Measurements from ENCODE around the gene TRAF3.

TRAF3 gene

DNA sequence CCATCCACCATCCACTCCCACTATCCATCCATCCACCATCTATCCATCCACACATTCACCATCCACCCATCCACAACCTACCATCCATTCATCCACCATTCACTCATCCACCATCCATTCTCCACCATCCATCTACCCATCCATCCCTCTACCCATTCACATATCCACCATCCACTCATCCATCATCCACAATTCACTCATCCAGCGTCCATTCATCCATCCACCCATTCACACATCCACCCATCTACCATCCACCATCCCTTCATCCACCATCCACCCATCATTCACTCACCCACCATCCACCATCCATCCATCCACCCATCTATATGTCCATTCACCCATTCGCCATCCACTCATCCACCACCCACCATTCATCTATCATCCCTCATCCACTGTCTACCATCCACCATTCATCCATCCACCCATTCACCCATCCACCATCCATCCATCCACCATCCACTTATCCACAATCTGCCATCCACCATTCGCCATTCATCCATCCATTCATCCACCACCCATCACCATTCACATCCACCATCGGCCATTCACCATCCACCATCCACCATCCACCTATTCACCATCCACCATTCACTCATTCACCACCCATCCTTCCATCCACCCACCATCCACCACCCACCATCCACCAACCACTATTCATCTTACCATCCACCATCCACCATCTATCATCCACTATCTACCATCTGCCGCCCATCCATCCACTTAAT is 143.2 kb downstream of the TRAF3 start (continued):
- TF ChIP-seq ZFP30 (CRISPR knock-in tag; IDR thresholded peaks at IDR 0.05) (no peak), ZC3H10 (CRISPR knock-in tag; IDR thresholded peaks at IDR 0.05) (no peak)
- TF ChIP-seq, protein P1, sequence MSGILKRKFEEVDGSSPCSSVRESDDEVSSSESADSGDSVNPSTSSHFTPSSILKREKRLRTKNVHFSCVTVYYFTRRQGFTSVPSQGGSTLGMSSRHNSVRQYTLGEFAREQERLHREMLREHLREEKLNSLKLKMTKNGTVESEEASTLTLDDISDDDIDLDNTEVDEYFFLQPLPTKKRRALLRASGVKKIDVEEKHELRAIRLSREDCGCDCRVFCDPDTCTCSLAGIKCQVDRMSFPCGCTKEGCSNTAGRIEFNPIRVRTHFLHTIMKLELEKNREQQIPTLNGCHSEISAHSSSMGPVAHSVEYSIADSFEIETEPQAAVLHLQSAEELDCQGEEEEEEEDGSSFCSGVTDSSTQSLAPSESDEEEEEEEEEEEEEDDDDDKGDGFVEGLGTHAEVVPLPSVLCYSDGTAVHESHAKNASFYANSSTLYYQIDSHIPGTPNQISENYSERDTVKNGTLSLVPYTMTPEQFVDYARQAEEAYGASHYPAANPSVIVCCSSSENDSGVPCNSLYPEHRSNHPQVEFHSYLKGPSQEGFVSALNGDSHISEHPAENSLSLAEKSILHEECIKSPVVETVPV (CRISPR knock-in tag; IDR thresholded peaks at IDR 0.05): no peak

DNA sequence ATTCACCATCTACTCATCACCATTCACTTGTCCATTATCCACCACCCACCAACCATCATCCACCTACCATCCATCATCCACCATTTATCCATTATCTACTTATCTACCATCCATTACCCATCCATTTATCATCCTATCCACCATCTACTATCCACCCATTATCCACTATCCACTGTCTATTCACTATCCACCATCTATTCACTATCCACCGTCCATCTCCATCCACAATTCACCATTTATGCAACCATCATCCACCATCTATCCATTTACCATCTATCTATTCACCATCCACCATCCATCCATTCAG is 143.7 kb downstream of the TRAF3 start:
- TF ChIP-seq, protein P2, sequence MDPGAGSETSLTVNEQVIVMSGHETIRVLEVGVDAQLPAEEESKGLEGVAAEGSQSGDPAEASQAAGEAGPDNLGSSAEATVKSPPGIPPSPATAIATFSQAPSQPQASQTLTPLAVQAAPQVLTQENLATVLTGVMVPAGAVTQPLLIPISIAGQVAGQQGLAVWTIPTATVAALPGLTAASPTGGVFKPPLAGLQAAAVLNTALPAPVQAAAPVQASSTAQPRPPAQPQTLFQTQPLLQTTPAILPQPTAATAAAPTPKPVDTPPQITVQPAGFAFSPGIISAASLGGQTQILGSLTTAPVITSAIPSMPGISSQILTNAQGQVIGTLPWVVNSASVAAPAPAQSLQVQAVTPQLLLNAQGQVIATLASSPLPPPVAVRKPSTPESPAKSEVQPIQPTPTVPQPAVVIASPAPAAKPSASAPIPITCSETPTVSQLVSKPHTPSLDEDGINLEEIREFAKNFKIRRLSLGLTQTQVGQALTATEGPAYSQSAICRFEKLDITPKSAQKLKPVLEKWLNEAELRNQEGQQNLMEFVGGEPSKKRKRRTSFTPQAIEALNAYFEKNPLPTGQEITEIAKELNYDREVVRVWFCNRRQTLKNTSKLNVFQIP (CRISPR knock-in tag; IDR thresholded peaks at IDR 0.05; ENCODE audit: borderline replicate concordance, low read depth): no peak
- TF ChIP-seq RARB (CRISPR knock-in tag; IDR thresholded peaks at IDR 0.05) (no peak), TOX (CRISPR knock-in tag; IDR thresholded peaks at IDR 0.05; ENCODE audit: borderline replicate concordance) (no peak), ZNF565 (CRISPR knock-in tag; conservative IDR thresholded peaks at IDR 0.05; ENCODE audit: low read depth) (no peak), BACH2 (CRISPR knock-in tag; IDR thresholded peaks at IDR 0.05; ENCODE audit: borderline replicate concordance) (no peak), ZNF70 (CRISPR knock-in tag; IDR thresholded peaks at IDR 0.05) (no peak), ZC3H10 (CRISPR knock-in tag; IDR thresholded peaks at IDR 0.05) (no peak), ESRRG (CRISPR knock-in tag; IDR thresholded peaks at IDR 0.05) (no peak), OSR1 (CRISPR knock-in tag; IDR thresholded peaks at IDR 0.05) (no peak)
- no peak for ATAC-seq

DNA sequence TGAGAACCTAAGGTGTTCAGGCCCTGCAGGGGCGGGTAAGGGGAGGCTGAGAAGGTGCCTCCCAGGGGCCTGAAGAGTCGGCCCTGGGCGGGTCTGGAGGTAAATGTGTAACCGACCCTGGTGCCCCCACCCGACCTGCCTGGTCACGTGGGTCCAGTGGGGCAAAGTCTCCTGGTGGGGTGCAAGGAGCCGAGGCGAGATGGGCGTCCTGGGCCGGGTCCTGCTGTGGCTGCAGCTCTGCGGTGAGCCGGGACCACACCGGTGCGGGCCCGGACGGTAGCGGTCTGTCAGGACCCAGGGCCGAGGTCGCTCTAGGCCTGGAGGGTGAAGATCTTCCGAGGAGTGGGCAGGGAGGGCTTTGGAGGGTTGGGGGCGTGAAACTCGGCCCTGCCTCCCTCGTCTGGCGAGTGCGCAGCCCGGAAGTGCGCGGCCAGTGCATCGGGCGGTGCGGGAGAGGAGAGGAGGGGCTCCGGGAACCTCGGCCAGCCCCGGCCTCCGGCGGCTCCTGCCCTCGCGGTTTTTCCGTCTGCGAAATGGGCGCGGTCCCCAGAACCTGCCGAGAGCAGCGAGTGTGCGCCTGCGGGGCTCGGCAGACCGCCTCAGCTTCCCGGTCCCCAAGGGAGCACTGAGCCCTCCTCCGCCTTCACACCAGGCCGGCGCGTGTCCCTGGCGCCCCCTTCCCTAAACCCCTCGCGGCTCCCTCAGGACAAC is 145.4 kb downstream of the TRAF3 start, which contains the start of gene AMN:
Gene AMN, plus strand, starts transcription at position 174 of the 711 bp plus-strand sequence. Its CDS starts 26 bp downstream, at position 200.
- ATAC-seq: peak; percentile 11

DNA sequence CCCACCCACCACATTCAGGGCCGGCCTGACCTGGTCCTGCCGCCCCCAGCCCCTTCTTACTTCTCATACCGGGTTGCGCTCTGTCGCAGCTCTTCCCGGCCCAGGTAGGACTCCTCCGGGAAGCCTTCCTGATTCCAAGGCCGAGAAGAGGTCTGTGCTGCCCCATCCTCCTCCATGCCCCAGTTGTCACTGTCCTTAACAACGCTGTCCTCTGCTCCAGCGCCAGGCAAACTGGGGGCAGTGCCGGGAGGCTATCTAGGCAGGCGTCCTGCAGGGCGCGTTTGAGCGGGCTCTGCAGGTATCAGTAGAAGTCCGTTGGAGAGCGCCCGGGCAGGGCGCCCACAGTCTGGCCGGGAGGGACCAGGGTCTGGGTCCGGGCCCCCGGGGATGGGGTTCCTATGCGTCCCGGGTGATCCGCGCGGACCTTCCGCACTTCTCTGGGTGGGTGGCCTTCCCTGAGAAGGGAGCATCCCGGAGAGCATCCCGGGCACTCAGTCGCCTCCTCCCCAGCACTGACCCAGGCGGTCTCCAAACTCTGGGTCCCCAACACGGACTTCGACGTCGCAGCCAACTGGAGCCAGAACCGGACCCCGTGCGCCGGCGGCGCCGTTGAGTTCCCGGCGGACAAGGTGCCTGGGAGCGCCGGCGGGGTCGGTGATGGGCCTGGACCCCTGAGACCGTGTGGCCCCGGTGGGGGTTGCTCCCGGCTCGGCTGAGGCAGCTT is 146.1 kb downstream of the TRAF3 start:
- ATAC-seq: peak; percentile 13
- TF ChIP-seq ZFP3 (CRISPR knock-in tag; IDR thresholded peaks at IDR 0.05) (peak; percentile 98), OSR1 (CRISPR knock-in tag; IDR thresholded peaks at IDR 0.05) (no peak), RARB (CRISPR knock-in tag; IDR thresholded peaks at IDR 0.05) (no peak), SNAI2 (CRISPR knock-in tag; IDR thresholded peaks at IDR 0.05) (no peak)
- TF ChIP-seq, protein P3, sequence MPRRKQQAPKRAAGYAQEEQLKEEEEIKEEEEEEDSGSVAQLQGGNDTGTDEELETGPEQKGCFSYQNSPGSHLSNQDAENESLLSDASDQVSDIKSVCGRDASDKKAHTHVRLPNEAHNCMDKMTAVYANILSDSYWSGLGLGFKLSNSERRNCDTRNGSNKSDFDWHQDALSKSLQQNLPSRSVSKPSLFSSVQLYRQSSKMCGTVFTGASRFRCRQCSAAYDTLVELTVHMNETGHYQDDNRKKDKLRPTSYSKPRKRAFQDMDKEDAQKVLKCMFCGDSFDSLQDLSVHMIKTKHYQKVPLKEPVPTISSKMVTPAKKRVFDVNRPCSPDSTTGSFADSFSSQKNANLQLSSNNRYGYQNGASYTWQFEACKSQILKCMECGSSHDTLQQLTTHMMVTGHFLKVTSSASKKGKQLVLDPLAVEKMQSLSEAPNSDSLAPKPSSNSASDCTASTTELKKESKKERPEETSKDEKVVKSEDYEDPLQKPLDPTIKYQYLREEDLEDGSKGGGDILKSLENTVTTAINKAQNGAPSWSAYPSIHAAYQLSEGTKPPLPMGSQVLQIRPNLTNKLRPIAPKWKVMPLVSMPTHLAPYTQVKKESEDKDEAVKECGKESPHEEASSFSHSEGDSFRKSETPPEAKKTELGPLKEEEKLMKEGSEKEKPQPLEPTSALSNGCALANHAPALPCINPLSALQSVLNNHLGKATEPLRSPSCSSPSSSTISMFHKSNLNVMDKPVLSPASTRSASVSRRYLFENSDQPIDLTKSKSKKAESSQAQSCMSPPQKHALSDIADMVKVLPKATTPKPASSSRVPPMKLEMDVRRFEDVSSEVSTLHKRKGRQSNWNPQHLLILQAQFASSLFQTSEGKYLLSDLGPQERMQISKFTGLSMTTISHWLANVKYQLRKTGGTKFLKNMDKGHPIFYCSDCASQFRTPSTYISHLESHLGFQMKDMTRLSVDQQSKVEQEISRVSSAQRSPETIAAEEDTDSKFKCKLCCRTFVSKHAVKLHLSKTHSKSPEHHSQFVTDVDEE (CRISPR knock-in tag; IDR thresholded peaks at IDR 0.05): no peak

More for the DNA sequence above, 145.4 kb downstream of the TRAF3 start, which contains the start of gene AMN:
- TF ChIP-seq OSR1 (CRISPR knock-in tag; IDR thresholded peaks at IDR 0.05): no peak
- TF ChIP-seq, protein P4, sequence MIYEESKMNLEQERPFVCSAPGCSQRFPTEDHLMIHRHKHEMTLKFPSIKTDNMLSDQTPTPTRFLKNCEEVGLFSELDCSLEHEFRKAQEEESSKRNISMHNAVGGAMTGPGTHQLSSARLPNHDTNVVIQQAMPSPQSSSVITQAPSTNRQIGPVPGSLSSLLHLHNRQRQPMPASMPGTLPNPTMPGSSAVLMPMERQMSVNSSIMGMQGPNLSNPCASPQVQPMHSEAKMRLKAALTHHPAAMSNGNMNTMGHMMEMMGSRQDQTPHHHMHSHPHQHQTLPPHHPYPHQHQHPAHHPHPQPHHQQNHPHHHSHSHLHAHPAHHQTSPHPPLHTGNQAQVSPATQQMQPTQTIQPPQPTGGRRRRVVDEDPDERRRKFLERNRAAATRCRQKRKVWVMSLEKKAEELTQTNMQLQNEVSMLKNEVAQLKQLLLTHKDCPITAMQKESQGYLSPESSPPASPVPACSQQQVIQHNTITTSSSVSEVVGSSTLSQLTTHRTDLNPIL (CRISPR knock-in tag; IDR thresholded peaks at IDR 0.05; ENCODE audit: low read depth): no peak
- TF ChIP-seq TCF4 (CRISPR knock-in tag; IDR thresholded peaks at IDR 0.05; ENCODE audit: borderline replicate concordance): no peak

DNA sequence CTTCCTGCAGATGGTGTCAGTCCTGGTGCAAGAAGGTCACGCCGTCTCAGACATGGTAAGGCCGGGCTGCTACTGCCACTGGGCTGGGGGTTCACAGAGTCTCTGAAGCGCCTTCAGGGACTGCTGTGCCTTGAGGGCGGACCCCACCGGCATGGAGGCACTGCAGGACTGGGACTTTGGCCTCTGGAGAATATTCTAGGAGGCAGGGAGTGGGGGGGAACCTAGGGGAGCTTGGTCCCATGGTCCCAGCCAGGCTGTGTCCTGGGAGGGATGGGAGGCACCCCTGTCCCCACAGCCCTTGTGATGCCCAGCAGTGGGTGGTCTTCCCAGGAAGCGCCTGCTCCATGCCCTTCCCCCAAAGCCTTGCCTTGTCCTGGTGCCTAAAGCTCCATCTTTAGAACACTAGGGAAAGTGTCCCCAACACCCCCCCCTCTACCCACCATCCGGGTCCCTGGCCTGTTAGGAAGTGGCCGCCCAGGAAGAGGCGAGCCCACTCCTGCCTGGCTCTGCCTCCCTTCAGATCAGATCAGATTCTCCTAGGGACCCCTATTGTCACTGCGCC is 146.8 kb downstream of the TRAF3 start:
- no peak for ATAC-seq
- no peak for TF ChIP-seq SNAI2 (CRISPR knock-in tag; IDR thresholded peaks at IDR 0.05)
- TF ChIP-seq CSDC2 (CRISPR knock-in tag; IDR thresholded peaks at IDR 0.05): no peak
- TF ChIP-seq, protein P4 (CRISPR knock-in tag; IDR thresholded peaks at IDR 0.05; ENCODE audit: low read depth): no peak
- no peak for TF ChIP-seq ISL1 (CRISPR knock-in tag; IDR thresholded peaks at IDR 0.05)
- TF ChIP-seq ZFP3 (CRISPR knock-in tag; IDR thresholded peaks at IDR 0.05): no peak
- TF ChIP-seq BACH2 (CRISPR knock-in tag; IDR thresholded peaks at IDR 0.05; ENCODE audit: borderline replicate concordance): no peak
- no peak for TF ChIP-seq ZFP30 (CRISPR knock-in tag; IDR thresholded peaks at IDR 0.05)
- TF ChIP-seq ARNTL (CRISPR knock-in tag; IDR thresholded peaks at IDR 0.05; ENCODE audit: borderline replicate concordance, low read depth): no peak
- TF ChIP-seq, protein P1 (CRISPR knock-in tag; IDR thresholded peaks at IDR 0.05): no peak
- TF ChIP-seq OSR1 (CRISPR knock-in tag; IDR thresholded peaks at IDR 0.05): no peak

All from SK-N-SH treated with all-trans-retinoic acid at 6 μM for 48 hours (cell line).